NCI-H1694 (cell line): ENCODE results near the gene VMAC.

Experiments used
- DNase-seq: peaks from one replicate; lab custom pipeline; 2025; lab: John Stamatoyannopoulos, UW

VMAC gene

DNA sequence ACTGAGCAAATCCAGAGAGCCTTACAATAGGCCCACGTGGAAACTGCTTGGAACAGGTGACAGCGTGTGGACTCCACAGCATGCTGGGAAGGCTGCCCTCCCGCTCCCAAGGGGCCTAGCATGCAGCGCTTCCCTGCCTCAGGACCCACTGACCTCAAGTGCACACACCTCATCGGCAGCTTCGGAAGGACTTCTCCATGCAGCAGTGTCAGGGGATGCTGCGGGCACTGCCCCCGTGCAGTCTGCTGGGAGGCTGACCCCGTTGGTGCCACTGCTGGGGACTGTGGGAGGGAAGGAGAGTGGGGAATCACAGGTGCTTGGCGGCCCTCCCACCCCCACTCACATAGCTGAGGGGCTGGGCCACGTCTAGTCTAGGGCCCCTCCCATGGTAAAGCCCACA, 26.6 kb downstream of the VMAC start:
- DNase-seq = no peak

DNA sequence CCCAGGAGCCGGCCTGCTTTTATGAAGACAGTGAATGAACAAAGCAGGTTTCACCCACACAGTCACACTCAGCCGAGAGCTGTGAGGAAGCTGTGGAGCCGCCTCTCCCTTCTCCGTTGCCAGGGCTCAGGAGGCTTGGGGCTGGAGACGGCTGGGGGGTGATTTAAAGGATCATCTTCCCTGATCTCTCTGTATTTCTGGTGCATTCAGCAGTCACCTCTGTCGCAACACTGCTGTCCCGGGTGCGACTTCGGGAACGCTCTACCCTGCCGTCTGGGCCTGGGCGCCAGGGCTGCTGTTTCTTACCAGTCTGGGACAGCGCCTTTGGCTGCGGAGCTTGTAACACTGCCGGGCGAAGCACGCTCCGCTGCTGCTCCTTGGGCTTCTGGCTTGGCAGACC, 27.5 kb downstream of the VMAC start:
- no peak for DNase-seq

DNA sequence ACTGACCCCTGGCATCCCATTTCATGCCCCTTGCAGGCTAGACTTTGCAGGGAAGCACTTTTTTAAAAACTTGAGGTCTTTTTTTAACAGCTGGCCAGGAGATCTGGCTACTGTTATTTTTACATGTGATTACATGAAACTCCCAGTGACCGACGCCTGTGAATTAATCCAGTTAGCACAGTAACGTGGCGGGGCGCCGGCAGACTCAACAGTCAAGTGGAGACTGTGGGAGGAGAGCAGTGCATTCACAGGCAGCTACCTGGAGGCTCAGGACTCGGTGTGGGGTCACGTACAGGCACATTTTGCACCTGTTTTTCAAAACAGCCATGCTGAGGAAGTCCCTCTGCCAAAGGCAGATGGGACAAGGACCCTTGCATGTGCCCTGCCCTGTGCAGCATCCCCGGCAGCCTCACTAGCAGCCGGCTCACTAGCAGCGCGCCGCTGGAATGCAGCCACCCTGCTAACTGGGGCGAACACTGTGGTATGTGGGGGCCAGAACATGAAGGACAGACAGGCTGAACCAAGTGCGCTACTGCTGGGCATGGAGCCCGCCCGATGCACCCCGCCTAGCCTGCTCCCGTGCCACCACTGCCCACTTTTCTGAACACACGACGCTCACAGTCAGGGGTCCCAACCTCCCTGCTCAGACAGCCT, 28.1 kb downstream of the VMAC start:
- DNase-seq = no peak

DNA sequence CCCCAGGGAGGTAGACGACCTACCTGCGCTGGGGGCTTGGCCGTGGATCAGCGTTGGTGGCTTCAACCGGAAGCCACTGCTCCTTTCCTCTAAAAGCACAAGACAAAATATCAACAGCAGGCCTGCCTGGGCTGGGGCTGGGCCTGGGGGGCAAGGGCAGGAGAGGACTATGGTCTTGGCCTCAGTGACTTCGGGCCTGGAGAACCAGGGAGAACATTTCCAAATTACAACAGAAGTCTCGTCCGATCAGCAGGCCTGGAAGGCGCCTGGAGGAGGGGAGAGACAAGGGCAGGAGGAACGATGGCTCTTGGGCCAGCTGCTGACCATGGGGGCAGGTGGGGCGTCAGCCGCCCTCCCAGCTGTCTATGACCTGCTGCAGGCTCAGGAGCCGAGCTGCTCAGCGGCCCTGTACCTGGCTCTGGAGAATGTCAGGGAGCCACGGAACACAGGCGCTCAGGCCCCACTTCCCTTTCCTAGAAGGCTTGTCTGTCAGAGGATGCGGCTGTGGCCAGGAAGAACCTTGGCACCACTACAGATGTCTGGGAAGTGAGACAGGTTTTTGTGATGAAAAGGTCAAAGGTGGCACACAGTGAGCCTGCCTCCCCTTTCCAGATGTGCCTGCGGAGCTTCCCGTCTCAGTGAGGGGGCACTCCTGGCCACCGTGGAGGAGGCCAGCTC, 28.9 kb downstream of the VMAC start:
- DNase-seq = no peak

DNA sequence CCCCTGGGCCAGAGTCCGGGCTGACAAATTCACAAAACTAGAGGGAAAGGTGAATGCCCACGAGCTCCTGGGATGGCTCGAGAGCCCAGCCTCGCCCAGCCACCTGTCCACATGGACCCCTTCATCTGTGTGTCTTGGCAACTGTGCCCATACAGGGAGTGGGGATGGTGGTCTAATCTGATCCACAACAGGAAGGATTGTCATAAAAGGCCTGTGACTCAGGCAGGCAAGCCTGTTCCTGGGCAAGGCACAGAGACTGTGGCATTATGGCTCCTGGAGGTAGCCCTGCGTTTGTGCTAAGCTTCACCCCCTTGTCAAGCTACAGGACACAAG, 29.4 kb downstream of the VMAC start:
- no peak for DNase-seq

DNA sequence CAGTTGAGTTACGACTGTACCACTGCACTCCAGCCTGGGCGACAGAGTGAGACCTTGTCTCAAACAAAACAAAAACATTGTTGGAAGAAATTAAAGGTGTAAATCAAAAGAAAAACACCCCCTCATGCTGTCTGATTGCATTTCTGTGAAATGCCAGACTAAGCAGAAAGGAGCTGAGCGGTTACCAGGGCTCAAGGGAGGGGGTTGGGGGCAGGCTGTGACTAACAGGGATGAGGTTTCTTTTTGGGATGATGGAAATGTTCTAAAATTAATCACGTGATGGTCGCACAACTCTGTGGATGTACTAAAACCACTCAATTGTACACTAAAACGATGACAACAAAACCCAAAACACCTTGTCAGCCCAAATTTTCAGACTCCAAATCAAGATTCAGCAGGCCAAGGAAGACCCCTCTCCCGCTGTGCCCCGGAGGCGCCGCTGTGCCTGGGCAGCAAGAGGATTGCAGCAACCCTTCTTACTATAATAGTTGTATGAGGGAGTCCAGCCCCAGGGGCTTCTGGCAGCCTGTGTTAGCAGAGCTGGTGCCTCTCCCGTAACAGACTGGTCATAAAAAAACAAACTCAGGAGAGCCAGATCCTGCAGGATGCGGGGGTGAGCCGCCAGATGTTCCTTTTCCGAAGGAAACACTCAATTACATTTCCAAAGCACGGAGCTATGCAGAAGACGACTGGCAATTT, 30.3 kb downstream of the VMAC start:
- peak; percentile 49 for DNase-seq

DNA sequence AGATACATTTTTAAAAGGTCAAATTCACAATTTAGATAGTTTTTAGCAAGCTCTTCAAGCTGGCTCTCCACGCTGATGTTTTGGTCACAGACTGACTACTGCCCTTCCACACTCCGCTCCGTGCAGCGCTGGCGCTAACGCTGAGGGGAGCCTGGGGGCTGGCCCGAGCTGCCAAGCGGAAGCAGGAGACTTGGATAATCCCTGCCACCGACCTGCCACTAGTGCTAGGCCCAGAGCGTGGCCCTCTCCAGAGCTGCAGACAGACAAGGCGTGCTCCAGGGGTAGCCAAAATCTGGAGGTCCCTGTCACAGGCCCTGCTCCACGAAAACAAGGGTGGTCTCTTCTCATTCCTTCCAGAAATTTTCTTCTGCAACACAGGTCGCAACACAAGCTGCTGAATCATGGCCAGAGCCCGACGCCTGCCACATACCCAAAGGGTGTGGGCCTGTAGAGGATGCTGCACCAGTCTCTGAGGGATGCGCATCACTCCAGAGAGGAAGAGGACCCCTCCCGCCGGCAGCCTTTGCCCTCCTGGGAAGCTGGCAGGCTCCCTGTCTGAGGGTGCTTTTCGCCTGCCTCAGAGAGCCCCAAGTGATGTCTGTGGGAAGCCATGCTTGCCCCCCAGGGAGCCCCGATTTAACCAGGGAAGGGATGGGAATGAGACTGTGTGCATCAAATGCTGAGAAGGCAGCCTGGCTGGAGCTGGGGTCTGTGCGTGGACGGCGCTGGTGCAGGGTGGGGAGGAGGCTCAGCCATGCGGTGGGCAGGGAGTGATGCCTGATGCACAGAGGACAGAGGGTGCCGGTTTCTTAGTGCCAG, 31.0 kb downstream of the VMAC start:
- DNase-seq = peak; percentile 35

DNA sequence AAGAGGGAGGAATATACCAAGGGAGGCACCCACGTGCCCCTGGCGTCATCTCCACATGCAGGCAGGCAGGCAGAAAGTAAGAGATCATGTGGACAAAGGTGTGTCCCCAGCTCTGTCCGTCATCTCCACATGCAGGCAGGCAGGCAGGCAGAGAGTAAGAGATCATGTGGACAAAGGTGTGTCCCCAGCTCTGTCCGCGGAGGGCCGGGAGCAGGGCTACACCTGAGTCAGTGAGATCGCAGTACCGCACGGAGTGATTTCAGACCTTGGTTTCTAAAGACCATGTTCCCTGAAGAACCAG, 31.6 kb downstream of the VMAC start:
- DNase-seq = no peak

DNA sequence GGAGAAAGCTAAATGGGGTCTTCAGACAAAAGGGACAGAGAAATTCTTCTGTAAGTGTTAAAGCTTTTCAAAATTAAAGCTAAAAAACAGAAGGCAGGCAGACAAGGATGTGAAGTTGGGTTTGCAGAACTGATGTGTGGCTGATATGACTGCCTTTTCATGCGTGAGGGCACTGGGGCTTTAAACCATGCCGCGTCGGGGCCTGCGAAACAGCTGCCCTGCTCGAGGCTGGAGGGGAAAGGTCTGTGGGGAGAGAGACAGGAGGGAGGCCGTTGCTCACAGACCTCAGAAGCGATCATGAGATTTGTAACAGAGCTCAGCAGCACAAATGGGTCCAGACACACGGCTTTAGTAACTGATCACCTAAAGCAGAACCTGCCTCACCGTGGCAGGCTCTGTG, 32.9 kb downstream of the VMAC start:
- DNase-seq = no peak

DNA sequence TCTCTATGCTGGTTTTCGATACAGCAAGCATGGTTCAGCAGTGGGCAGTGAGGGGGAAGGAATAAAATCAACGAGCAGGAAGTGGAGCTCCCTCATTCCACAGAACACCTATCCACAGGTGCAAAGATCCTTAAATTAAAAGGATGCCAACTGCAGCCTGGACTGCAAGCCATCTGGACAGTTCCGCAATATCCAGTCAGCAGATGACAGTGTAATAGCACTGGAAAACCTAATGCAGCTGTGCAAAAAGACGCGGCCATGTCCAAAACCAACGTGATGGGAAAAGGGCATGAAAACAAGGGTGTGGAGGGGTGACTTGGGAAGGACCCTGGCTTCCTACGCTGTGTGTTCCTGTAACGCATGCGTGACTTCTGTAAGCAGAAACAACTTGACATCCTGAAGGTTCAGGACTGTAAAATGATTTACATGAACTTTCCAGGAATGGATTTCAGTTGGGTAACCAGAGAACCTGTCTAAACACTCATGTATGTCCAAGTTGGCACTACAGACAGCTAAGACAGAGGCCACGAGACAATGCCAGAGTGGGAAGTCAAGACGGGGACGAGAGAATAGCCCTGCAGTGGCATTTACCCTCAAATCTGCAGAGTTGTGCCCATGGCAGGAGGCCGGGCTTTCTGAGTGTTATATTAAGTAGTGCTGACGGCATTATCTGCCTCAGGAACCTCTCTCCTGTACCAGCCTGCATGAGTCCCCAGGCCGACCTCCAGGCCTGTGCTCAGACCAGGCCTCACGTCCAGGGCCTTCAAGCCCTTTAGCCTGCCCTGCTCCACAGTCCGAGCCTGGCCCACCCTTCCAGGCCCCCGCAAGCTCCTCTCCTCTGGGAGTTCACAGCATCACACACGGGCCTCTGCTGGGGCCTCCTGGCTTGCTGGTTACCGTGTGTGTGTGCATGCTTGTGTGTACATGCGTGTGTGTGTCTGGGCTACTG, 35.9 kb downstream of the VMAC start:
- DNase-seq = no peak

DNA sequence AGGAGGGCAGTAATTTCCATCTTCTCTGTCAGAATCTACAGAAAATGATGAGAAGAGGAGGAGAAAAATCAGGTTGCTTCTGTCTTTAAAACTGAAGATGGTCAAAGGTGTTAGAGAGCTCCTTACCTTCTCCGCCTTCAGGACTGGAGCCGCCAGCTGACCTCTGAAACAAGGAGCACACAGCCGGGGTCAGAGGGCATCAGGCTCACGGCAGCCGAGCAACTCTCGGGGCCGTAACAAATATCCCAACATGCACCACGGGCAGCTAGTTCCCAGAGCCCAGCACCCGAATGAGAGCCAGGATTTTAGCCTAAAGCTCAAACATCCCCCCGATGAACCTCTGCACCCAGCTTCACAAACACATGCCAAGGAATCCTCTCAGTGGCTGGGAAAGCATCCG, 37.0 kb downstream of the VMAC start:
- no peak for DNase-seq

DNA sequence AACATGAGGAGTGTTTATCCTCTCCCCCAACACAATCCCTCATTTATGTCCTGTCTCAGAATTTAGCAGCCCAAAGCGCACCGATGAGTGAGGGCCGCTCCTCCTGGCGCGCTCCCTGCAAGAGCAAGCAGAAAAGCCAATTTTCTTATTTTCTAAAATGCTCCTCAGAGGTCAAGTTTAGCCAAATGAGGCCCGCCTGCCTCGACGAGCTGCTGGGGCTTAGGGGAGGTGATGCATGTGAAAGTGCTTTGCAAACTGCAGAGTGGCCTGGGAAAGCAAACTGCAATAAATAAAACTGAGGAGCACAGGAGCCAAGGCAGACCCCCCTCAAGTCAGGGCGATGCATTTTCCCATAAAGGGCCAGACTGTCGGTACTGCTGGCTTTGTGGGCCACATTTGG, 38.4 kb downstream of the VMAC start:
- no peak for DNase-seq

DNA sequence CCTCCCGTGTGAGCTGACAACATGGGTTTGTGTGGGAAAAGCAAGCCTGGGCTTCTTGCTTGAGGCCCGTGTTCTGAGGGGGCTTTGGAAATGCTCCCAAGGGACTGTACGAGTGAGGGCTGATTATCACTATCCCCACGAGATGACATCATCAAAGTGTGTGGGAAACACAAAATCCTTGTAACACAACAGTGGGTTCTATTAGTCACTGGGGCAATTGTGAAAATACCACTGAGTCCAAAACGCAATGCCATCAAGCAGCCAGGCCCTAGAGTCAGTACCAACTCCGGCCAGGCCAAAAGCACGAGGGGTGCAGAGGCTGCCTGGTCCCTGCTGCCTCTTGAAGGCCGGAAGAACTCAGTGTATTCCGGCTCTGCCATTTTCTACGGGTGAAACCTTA, 39.0 kb downstream of the VMAC start:
- DNase-seq = no peak

DNA sequence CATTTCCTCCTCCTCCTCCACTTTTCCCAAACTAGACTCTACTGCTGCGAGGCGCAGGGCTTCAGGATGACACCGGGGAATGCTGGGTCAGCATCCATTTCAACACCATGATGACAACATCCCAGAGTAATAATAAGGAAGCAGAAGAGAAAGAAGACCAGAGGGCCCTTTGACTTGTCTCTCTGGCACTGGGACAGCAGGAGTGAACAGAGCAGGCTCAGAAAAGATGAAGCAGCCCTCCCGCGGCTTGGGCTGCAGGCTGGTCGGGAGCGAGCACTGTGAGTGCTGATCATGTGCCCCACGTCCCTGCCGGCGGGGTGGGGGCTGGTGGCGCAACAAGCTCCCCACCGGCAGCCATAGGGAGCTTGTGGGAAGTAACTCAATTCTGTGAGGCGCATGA, 42.8 kb downstream of the VMAC start:
- DNase-seq = no peak

DNA sequence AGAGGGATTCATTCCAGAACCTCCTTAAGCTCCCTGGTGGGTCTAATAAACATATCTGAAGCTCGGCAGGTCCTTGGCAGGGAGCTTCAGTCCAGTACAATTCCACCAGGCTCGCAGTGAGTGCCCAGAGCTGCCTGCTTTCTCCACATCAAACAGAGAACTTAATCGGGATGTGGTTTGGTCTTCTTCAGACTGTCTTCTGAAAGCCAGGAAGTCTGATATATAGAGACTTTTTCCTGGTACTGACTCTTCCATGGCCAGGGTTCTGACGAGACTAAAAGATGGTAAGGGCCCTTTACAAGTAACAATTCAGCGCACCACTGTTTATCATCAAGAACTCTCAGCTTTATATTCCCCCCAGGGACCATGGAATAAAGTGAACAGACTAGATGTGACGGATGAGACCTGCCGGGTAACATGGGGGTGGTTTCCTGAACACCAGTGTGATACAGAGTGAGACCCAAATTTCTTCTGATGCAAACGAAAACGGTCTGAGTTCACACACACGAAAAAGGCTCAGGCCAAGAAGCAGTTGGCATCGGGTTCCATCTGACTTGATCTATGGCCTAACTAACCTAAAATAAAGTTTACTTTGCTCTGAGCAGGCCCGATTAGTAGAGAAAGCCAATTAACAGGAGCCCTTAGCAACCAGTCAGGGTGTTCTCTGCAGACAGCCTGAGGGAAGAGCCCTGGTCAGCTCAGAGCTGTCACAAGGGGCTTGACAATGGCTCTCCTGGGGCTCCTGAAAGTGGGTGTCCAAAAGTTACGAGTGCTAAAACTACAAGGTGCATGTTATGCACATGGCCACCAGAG, 44.3 kb downstream of the VMAC start:
- DNase-seq = no peak

DNA sequence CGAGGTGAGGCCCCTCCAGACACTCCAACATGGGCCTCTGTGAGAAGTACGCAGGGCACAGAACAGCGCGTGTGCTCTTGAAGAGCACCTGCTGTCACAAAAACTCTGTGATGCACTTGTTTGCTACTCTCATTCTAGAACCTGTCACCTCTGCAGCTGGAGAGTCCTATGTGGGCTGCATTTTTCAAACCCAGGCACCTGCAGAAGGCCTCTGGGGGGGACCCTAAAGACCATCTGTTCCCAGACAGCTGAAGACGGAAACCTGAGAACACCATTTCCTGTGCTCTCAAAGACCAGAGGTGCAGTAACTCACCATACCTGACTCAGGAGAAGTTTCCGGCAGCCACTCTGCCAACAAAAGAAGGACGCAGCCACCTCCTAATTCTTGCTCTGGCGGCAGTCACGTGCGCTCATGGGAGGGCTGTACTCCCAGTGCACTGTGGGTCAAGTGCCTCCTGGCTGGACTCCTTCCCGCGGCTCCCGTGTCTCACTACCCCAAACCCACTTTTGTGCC, 45.2 kb downstream of the VMAC start:
- no peak for DNase-seq

DNA sequence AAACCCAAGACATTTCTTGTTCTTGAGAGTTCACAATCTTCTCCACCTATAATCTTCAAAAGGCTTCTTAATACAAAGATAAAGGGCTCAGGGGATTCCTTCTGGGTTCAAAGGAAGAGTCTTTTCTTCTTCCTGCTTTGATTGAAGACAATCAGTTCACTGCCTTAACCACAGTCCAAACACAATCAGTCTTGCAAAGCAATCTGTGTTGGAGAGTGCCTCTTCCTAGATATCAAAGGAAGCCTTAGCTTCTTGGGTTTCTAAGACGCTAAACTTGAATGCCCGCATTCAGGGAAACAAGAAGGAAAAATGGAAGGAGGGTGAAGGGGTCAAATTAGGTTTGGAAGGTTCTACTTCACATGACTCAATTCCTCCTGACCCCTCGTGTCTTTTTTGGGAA, 46.1 kb downstream of the VMAC start:
- no peak for DNase-seq

DNA sequence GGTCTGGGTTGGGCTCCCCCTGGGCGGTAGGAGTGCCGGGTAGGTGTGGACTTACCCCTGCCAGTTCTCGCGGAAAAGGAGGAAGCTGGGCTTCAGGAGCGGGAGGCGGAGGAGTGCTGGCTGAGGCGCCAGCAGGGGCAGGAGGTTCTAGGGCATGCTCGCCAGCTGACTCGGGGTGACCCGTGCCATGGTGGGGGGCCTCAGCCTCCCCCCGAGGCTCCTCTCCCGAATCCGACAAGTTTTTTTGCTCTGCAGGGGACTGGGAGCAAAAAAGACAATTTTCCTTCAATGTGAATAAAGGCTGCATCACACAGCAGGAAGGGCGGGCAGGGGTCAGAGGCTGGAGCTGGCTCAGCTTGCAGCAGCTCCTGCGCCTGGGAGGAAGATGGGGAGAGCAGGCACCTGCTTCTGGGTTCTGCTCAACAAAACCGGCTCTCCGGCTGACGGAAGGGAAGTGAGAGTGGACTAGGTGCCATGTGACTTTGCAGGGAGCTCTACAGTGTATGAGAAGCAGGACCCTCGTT, 46.7 kb downstream of the VMAC start:
- no peak for DNase-seq

DNA sequence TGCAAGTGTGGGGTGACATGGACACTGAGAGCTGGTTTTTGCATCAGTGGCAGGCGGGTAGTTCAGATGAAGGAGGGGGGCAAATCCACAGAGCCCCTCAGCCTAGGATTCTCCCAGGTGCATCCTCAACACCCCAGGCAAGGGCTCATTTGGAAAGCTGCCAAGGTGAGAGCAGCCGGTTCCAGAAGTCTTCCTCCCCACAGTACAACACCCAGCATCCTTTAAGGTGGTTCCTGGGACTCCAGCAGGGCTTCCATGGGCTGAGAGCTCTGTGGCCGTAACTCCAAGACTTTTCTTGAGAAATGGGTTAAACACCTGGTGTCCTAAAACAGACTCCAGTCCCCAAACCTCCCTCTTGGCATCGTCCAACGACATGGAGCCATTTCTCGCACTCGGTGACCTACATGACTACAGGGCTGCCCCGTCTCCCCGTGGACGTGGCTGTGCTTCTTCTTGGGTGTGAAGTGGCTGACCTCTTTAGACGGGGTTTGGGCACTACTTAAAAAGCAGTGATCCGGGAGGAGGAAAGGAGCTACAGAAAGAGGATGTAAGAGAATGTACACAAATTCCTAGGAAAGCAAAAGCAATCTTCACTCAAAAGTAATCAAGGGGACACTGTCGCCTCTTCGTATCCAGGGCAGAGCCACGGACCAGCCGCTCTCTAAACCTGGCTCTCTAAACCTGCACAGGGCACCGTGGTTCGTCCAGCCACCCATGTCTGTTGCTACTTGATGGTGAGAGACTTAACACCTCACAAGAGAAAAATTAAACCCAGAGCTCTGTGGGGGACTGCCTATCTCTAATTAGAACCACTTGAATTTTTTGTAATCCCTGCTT, 47.7 kb downstream of the VMAC start:
- no peak for DNase-seq
